Measurements from ENCODE around the gene TBCD.

TBCD gene

DNA sequence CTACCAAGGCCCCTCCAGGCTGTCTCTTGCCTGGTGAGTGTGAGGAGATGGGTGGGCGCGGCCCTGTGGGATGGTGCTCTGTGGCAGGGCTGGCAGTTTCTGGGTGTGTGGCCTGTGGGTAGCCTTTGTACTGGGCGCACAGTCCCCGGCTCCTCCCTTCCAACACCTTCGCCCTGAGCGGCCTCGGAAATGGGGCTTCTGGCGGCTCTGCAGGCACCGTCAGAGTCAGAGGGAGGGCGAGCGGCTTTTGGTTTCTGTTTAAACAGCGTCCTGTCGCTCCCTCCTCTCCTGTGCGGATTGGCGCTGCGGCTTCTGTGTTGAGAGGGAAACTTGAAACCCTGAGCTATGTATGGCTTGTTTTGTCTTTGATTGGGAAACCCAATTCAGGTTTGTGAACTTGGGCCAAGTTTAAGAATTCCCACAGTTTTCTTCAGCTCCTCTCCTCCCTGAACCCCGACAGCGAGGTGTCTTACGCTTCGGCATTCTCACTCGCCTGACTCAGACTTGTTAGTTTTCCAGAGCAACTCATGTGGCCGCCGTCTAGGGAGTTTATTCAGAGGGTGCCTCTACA is 96.2 kb downstream of the TBCD start:
- TF ChIP-seq, protein P1, sequence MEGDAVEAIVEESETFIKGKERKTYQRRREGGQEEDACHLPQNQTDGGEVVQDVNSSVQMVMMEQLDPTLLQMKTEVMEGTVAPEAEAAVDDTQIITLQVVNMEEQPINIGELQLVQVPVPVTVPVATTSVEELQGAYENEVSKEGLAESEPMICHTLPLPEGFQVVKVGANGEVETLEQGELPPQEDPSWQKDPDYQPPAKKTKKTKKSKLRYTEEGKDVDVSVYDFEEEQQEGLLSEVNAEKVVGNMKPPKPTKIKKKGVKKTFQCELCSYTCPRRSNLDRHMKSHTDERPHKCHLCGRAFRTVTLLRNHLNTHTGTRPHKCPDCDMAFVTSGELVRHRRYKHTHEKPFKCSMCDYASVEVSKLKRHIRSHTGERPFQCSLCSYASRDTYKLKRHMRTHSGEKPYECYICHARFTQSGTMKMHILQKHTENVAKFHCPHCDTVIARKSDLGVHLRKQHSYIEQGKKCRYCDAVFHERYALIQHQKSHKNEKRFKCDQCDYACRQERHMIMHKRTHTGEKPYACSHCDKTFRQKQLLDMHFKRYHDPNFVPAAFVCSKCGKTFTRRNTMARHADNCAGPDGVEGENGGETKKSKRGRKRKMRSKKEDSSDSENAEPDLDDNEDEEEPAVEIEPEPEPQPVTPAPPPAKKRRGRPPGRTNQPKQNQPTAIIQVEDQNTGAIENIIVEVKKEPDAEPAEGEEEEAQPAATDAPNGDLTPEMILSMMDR (IDR thresholded peaks at IDR 0.05; ENCODE audit: insufficient read depth, low read length, missing control alignments): no peak
- ChIA-PET POLR2A (no interaction called here), CTCF (no interaction called here)
- H3K4me3 ChIP-seq (ENCODE audit: low read depth, low read length): peak overlapping the region; percentile 40
- no peak for DNase-seq (ENCODE audit: low read depth, low spot score)

GRCh38 chr17:82849076-82849945 is 97.4 kb downstream of the TBCD start:
- TF ChIP-seq, protein P1 (IDR thresholded peaks at IDR 0.05; ENCODE audit: insufficient read depth, low read length, missing control alignments): no peak
- ChIA-PET CTCF (no interaction called here), POLR2A (no interaction called here)
- no peak for DNase-seq (ENCODE audit: low read depth, low spot score)
- no peak overlapping the region for H3K4me3 ChIP-seq (ENCODE audit: low read depth, low read length)

- DNase-seq (ENCODE audit: low read depth, low spot score): no peak
- H3K4me3 ChIP-seq (ENCODE audit: low read depth, low read length): no peak overlapping the region
- ChIA-PET POLR2A (no interaction called here), CTCF (interaction anchor here (0.9 to 1.1 kb wide), 2 partner anchors 16 to 24 kb away, joined by 3 read pairs; no protein-coding TSS in a partner anchor)
- TF ChIP-seq, protein P1 (IDR thresholded peaks at IDR 0.05; ENCODE audit: insufficient read depth, low read length, missing control alignments): no peak
Measured at GRCh38 chr17:82851381-82851780, 99.5 kb downstream of the TBCD start.

DNA sequence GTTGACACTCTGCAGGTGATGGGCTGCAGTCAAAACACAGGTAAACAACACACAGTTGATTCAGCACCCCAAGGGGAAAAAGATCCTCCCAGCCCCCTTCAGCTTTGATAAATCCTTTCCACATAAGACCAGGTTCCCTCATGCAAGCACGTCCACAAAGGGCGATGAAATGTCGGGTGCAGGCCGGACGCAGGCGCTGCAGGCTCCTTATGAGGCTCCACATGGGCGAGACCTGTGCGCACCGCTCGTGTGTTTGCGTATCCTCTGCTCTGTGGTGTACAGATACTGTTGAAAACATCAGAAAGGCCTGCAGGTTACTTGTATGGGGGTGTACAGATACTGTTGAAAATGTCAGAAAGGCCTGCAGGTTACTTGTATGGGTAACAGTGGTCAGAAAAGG is 102.4 kb downstream of the TBCD start:
- DNase-seq (ENCODE audit: low read depth, low spot score): no peak
- ChIA-PET POLR2A (no interaction called here), CTCF (interaction anchor here (1.3 kb wide), 1 partner anchor 10 kb away, joined by 5 read pairs; no protein-coding TSS in a partner anchor)
- no peak overlapping the region for H3K4me3 ChIP-seq (ENCODE audit: low read depth, low read length)
- TF ChIP-seq, protein P1 (IDR thresholded peaks at IDR 0.05; ENCODE audit: insufficient read depth, low read length, missing control alignments): no peak

GRCh38 chr17:82856361-82856760 is 104.5 kb downstream of the TBCD start:
- no peak overlapping the region for H3K4me3 ChIP-seq (ENCODE audit: low read depth, low read length)
- ChIA-PET CTCF (no interaction called here), POLR2A (no interaction called here)
- TF ChIP-seq, protein P1 (IDR thresholded peaks at IDR 0.05; ENCODE audit: insufficient read depth, low read length, missing control alignments): no peak
- DNase-seq (ENCODE audit: low read depth, low spot score): no peak

DNA sequence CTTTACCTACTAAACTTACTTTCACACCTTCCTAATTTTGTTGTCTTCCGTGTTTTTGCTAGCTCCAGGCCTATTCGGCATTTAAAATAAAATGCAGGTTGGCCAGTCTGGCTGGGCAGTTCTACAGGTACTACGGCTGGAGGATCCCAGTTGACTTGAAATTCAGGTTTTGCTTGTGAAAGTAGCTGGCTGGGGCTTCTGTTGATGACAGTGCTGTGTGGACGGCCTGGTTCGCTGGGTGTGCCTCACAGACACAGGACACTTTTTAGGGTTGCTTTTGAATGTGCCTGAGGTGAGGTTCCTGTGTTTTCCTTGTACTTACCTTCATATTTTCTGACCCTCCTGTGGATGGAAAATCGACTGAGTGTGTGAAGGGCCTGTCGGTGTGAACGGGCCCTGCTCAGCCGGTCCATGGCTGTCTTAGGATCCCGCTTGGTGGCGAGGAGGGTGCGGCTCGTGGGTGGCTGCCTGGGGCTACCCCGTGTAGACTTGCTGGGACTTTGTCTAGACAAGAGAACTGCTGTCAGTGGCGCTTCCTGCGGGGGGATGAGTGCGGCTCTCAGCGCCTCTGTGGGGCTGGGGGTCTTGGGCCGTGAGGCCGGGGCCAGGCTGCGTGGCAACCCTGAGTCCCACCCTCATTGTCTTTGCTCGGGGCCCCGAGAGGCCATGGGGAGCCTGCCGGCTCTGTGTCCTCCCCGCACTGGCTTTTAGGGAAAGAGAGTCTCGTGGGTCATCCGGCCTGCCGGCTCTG is 106.7 kb downstream of the TBCD start:
- CTCF ChIA-PET: interaction anchor here (0.8 to 1.5 kb wide), 2 partner anchors 11 to 77 kb away, joined by 3 read pairs; no protein-coding TSS in a partner anchor
- TF ChIP-seq, protein P1 (IDR thresholded peaks at IDR 0.05; ENCODE audit: insufficient read depth, low read length, missing control alignments): no peak
- no peak overlapping the region for H3K4me3 ChIP-seq (ENCODE audit: low read depth, low read length)
- POLR2A ChIA-PET: no interaction called here
- DNase-seq (ENCODE audit: low read depth, low spot score): no peak
